GM21447 (cell line): ENCODE data around the gene ACSF3.

Experiments
- ATAC-seq: cut with Tn5 transposase; IDR thresholded peaks from one replicate; pipeline ENCODE4 v1.9.1; 2021; ENCODE audit not compliant: unreplicated experiment

The ACSF3 gene

GRCh38 chr16:89108416-89108815 is 14.8 kb downstream of the ACSF3 start:
- ATAC-seq: no peak

DNA sequence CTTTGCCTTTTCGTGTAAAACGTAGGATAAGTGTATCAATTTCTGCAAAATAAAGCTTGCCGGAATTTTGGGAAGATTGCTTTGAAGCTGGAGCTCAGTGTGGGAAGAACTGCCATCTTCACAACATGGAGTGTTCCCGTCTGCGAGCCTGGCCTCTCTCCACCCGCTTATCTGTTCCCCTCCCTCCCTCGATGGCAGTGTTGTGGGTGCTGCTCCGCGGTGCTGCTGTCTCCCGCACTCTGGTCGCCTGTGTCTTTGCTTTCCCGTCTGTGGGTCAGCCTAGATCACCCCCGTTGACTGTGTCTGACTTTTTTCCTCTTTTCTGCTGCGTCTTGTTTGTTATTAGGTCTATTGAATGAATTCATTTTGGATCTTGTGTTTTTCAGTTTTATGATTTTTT is 17.0 kb downstream of the ACSF3 start:
- no peak for ATAC-seq

DNA sequence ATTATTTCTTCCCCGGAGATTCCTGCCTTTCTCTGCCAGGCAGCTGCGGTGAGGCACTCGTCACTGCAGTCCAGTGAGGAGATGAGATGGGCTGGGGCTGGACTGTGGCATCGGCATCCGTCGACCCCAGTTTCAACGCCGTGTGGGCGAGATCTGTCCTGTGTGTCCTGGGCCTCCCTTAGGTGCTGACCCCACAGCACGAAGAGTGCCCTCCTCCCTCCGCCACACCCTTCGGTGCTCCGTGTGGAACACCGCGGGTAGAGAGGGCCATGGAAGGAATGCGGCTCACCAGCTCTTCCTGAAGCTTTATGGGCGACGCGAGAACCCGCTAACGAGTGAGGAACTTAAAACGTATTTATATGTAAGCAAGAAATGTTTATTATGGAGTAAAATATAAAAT is 17.6 kb downstream of the ACSF3 start:
- ATAC-seq: no peak

GRCh38 chr16:89112377-89113151 is 18.9 kb downstream of the ACSF3 start:
- no peak for ATAC-seq

GRCh38 chr16:89113152-89113547 is 19.5 kb downstream of the ACSF3 start:
- ATAC-seq: no peak

DNA sequence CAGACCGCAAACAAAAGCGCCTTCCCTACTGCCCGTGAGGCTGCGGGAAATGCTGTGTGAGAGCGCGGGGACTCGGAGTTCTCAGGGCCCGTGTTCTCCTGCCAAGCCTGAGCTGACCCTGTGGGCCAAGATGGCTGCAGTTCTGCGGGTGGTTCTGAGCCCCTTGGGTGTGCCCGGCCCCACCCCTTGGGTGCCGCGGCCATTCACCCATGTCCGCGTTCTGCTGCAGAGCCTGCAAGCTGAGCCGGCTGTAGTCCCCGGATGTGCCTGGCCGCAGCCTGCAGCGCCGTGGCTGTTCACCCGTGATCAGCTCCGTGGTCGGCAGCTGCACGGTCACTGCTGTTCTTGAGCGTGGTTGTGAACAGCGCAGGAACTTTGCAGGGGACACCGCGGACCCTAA is 20.0 kb downstream of the ACSF3 start:
- no peak for ATAC-seq

DNA sequence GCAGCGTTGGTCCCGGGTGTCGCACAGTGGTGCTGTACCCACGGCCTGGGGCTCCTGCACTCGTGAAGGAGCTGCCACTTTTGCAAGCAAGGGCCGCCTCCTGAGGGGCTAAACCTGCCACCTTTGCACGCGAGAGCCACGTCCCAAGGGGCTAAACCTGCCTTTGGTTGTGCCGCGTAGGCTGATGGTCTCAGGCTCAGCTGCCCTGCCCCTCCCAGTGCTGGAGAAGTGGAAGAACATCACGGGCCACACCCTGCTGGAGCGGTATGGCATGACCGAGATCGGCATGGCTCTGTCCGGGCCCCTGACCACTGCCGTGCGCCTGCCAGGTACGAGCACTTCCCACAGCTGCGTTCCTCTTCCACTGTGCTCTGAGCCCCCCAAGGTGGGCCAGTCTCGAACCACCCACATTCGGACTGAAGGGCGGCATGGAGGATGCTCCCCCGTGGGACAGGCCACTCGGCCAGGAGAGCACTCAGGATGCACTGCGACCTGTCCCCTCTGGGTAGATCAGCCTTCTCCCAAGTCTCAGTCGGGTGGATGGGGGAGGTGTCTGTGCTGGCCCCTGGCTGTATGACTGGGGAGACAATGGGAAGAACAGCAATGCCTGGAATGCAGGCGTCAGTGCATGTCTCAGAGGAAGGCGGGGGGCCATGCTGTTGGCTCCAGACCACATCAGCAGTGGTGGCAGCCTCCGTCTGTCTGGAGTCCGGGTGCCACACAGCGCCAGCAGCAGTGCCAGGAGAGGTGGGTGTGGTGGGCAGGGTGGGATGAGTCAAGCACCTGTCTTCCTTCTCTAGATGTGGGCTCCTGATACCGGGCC is 20.7 kb downstream of the ACSF3 start:
- peak; percentile 13 for ATAC-seq

DNA sequence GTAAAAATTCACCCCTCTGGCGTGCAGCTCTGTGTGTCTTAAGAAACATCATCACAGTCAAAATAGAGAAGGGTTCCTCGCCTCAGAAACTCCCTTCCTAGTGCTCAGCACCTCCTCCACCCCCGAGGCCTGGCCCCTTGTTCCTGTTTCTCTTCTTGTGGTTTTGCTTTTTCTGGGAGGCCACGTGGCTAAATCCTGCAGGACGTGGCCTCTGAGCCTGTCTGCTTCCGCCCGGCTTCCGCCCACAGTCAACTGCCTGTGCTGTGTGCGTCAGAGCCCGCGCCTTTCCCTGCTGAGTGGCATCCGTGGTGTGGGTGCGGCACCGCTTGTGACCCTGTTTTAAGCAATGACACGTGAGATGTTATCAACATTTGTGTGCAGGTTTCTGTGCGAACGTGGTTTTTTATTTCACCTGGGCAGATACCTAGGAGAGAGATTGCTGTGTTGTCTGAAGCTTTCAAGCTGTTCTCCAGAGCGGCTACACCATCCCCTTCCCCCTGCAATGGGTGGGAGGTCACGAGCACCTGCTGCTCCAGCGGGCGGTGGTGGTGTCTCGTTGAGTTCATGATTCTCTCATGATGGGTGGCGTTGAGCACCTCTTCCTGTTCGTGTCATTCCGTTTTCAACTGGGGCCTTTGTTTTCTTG is 21.7 kb downstream of the ACSF3 start:
- peak; percentile 68 for ATAC-seq

- ATAC-seq: no peak
Observed at GRCh38 chr16:89116341-89117226, 22.9 kb downstream of the ACSF3 start.

GRCh38 chr16:89117227-89117974 is 23.7 kb downstream of the ACSF3 start:
- ATAC-seq: no peak

GRCh38 chr16:89117975-89118289 is 24.3 kb downstream of the ACSF3 start:
- no peak for ATAC-seq

- ATAC-seq: no peak
Observed at GRCh38 chr16:89118361-89119165, 24.9 kb downstream of the ACSF3 start.

- no peak for ATAC-seq
Observed at GRCh38 chr16:89119166-89119621, 25.5 kb downstream of the ACSF3 start.

GRCh38 chr16:89119661-89120141 is 26.0 kb downstream of the ACSF3 start:
- no peak for ATAC-seq

DNA sequence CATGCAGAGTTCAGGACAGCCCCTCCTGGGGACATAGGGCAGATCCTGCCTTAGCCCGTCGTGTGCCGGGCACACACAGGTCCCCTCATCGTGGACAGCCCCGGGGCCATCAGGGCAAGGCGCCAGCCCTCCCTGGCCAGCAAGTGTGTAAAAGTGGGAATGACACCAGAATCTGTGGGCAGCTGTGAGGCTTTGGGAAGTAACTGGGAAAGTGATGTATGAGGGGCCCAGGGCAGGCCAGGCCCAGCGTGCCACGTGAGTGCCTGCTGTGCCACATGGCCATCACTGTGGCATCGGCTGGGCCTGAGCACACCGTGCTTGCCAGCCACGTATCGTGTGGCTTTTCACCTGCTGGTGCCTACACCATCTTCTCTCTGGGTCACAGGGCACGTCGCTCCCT is 26.6 kb downstream of the ACSF3 start:
- no peak for ATAC-seq

DNA sequence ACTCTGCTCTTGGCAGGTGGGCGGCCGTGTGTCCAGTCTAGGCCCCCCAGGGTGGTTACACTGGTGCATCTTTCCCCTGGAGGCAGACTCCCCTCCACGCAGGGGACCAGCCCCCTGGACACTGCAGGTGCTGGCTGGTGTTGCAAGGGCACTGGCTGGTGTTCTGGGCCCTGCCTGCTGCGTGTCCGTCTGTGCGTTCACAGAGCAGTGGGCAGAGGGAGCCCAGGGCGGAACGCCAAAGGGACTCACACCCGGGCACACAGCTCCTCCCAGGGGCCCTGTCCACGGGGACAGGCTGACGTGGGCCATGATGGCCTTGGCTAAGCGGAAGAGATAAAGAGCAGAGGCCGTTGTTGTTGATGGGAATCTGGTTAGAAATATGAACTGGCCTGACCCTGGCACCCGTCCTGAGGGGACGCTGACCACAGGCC is 27.3 kb downstream of the ACSF3 start:
- no peak for ATAC-seq

DNA sequence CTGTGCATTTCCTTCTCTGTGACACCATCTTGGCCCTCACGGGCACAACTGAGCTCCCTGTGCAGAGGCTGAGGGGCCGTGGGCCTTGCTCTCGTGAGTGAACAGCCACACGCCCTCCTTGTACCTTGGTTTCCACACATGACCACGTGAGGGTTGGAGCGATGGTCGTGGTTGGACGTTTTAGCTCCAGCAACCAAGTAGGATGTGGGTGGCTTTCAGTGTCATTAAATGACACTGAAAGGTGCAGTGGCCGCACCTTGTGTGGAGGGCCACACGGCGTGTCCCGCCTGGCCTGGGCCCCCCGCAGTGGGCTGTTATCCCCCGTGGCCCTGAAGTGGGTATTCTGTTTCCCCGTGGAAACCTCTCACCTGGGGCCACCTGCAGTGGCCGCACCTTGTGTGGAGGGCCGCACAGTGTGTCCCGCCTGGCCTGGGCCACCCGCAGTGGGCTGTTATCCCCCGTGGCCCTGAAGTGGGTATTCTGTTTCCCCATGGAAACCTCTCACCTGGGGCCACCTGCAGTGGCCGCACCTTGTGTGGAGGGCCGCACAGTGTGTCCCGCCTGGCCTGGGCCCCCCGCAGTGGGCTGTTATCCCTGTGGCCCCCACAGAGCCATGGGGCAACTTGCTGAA is 28.2 kb downstream of the ACSF3 start:
- no peak for ATAC-seq

DNA sequence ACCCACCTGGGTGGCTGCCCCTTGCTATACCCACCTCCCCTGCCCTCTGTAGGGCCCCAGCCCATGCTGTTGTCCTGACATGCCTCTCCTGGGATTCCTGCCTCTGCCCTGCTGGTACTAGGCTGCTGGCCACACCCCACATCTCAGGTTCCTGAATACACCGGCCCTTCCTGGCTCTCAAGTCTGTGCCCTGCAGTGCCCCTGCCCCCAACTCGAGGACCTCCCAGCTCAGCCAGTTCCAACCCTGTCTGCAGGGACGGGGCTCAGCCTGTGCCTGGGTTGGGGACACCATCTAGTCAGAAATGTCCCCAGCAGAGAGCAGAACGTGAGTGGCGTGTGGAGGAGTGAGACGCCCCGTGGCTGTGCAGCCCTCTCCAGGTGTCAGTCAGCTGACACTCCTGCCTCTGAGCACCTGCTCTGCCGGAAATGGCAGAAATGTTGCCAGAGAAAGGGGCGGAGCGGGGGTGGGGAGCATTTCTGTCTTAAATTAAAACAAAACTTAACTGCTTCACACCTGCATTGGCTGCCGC is 28.7 kb downstream of the ACSF3 start:
- peak; percentile 62 for ATAC-seq
